HG02938 (cell line): ENCODE data around the gene PCNX4.

ENCODE experiments used
- ATAC-seq: cut with Tn5 transposase; IDR thresholded peaks from one replicate; pipeline ENCODE4 v1.9.1; 2021; ENCODE audit warnings: mild to moderate bottlenecking, moderate library complexity; ENCODE audit not compliant: unreplicated experiment

PCNX4 gene

DNA sequence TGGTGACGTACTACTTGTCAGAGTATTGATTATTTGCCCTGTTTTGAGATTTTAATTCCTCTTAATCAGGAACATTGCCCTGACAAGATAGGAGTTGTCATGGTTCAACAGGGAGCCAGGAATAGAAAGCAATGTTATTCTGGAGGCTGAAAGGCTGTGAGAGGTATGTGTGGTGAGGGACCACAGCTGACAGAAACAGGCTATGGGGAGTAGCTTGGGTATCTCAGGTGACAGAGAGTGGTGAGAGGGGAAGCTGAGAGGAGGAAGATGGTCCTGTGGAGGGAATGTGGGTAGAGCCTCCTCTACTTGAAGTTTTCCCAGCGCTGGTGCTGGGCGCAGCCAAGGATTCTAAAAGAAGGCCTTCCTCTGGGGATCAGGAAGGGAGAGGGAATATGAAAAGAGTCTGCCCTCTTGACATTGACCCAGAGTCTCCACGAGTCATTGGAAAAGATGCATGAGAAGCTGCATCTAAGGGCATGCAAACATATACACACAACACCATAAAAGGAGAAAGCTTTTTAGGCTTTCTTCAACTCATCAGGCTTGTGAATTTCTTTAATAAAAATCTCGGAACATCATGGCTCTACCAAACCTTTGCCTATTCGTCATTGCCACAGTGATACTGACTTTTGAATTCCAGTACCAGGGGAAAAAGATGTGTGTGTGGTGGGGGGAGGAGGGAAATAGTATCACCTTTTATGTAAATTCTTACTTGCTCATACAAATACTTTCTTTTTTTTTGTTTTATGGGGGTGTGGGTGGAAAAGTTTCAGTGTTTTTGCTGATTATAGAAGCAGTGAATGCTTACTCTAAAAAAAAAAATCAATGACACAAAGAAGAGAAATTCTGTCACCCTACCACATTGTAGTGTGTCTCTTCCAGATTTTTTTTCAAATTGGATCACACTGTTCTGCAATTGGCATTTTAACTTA, 113.4 kb downstream of the PCNX4 start:
- ATAC-seq, result peak; percentile 44

- no peak for ATAC-seq
Observed at GRCh38 chr14:60206249-60206670, 114.5 kb downstream of the PCNX4 start.

GRCh38 chr14:60206837-60207533, 115.3 kb downstream of the PCNX4 start:
- ATAC-seq, result peak; percentile 39

DNA sequence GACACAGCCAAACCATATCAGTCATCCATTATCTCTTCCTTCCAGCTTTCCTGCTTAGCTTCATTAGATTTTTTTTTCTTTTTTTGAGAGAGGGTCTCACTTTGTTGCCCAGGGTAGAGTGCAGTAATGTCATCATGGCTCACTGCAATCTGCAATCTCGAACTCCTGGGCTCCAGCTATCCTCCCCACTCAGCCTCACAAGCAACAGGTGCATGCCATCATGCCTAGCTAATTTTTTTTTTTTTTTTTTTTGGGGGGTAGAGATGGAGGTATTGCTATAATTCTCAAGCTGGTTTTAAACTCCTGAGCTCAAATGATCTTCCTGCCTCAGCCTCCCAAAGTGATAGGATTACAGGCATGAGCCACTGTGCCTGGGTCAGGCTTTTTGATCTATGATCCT, 119.0 kb downstream of the PCNX4 start:
- ATAC-seq, result no peak

- no peak for ATAC-seq
Observed at GRCh38 chr14:60211153-60211552, 119.4 kb downstream of the PCNX4 start.

GRCh38 chr14:60212503-60213371, 121.0 kb downstream of the PCNX4 start:
- ATAC-seq, result peak; percentile 94

DNA sequence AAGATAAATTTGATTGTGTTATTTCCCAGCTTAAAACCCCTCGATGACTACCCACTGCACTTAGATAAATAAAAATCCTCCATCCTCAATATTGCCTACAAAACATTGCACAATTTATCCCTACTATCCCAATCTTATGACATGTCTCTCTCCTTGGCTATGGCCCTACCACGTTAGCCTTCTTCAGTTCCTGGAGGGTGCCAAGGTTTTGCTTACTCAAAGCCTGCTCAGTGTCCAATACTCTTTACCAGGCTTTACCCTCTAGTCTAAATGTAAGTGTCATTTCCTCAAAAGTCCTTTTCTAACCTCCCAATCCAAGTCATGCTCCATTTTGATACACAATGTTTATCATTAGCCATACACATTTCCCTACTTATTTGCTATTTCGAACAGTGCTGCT, 122.3 kb downstream of the PCNX4 start:
- no peak for ATAC-seq

GRCh38 chr14:60214415-60215126, 122.8 kb downstream of the PCNX4 start:
- ATAC-seq, result no peak

DNA sequence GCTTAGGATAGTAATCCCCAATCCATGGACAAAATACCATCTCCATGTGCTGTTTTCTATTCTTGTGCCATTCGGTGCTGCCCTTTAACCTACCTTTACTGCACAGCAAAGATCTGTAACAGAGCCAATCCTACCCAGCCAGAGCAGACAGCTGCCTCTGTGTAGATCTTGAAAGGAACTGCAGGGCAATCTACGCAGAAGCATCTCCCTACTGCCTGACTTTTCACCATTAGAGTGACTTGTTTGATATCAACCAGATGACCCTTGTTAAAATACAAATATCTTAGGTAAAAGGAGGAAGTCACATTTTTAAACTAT, 123.4 kb downstream of the PCNX4 start:
- no peak for ATAC-seq

DNA sequence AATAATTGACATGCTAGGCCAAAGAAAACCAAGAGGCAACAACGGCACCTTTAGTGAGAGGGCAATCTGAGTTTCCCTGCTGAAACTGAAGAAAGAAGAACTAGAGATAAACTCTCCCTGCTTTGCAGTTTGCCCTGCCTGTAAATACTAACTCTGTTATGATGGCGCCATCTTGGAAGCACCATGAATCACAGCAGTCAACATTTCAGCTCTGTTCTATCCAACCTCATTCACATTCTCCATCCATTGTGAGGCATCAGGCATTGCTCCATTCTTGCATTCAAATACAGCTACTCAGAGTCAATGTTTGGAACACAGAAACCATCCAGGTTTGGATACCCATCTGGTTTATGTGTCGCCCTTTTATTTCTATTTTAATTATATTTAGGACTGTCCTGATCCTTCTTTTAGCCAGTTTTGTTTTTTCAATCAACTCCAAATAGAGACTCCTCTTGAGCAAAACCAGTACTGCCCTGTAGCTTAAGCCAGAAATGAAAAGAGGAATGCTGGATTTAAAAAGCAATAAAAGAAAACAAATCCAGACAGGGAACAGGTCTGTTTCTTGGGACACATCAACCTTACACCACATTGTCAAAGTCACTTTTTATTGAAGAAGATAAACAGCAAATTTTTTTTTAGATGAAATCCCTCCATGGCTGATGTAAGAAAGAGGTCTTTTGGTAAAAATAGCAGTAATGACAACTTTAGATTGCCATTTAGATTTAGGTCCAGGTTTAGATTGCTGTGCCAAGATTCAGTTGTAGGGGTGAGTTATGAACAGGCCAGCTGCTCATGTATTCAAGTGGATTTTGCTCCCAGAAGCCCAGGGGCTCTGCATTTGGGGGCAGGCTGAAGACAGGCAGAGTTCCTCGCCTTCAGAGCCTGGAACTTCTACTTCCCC, 124.0 kb downstream of the PCNX4 start:
- ATAC-seq, result no peak

DNA sequence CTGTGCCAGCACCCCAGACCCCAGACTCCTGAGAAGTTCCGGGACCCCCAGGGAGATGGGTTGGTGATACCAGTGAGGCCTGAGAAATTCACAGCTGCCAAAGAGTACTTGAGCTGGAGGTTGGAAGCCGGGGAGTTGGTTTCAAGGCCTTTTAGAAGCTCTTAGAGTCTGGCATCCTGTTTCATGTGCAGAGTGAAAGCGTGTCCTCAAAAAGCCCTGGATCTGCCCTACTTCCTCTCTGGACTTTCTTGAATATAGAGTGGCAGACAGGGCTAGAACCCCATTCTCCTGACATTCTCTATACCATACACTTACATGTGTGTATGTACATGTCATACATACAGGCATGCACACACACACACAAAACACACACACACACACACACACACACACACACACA, 126.0 kb downstream of the PCNX4 start:
- no peak for ATAC-seq
